H9 (cell line): Measurements from ENCODE around the gene C10orf120. TPM values are rescaled to one million over a fixed set of nuclear protein-coding genes. Genes with fewer than 3 reads are reported as not detected.

Source experiments
- DNase-seq: peaks from one replicate; pipeline ENCODE4 v3.0.0-alpha.2; 2017
- H2AFZ ChIP-seq: one replicate; pipeline ENCODE4 v1.6.1; 2013; ENCODE audit warnings: mild to moderate bottlenecking, low read length, control low read depth, moderate library complexity
- H2AK5ac ChIP-seq: 2 replicates; pipeline ENCODE4 v1.6.1; 2013; ENCODE audit warnings: low read length, control low read depth, mixed read lengths; ENCODE audit not compliant: insufficient read length
- H2BK120ac ChIP-seq: one replicate; pipeline ENCODE4 v1.6.1; 2013; ENCODE audit warnings: low read depth, mild to moderate bottlenecking, low read length, control low read depth, inconsistent platforms; ENCODE audit not compliant: poor library complexity, severe bottlenecking
- H2BK12ac ChIP-seq: 2 replicates; pipeline ENCODE4 v1.6.1; 2013; ENCODE audit warnings: low read length, control low read depth, mixed read lengths, low read depth; ENCODE audit not compliant: insufficient read length
- H2BK15ac ChIP-seq: 2 replicates; pipeline ENCODE4 v1.6.1; 2013; ENCODE audit warnings: low read depth, low read length, control low read depth
- H2BK20ac ChIP-seq: one replicate; pipeline ENCODE4 v1.6.1; 2013; ENCODE audit warnings: low read depth, mild to moderate bottlenecking, low read length, control low read depth, inconsistent platforms; ENCODE audit not compliant: poor library complexity, severe bottlenecking
- H2BK5ac ChIP-seq: 2 replicates; pipeline ENCODE4 v1.6.1; 2013; ENCODE audit warnings: low read length, control low read depth, mixed read lengths; ENCODE audit not compliant: insufficient read length
- H3K14ac ChIP-seq: 2 replicates; pipeline ENCODE4 v1.6.1; 2013; ENCODE audit warnings: low read length, control low read depth; ENCODE audit not compliant: insufficient read depth
- H3K18ac ChIP-seq: 2 replicates; pipeline ENCODE4 v1.6.1; 2013; ENCODE audit warnings: low read depth, mild to moderate bottlenecking, mixed read lengths, low read length, control low read depth; ENCODE audit not compliant: insufficient read length
- H3K23ac ChIP-seq: 2 replicates; pipeline ENCODE4 v1.6.1; 2013; ENCODE audit warnings: low read length, control low read depth, mixed read lengths, low read depth; ENCODE audit not compliant: insufficient read length
- H3K23me2 ChIP-seq: 2 replicates; pipeline ENCODE4 v1.6.1; 2013; ENCODE audit warnings: low read depth, mild to moderate bottlenecking, mixed read lengths, low read length, control low read depth; ENCODE audit not compliant: insufficient read length, poor library complexity, severe bottlenecking
- H3K27ac ChIP-seq: 2 replicates; pipeline ENCODE4 v1.5.1; 2013; ENCODE audit warnings: low read length, control low read depth, mixed read lengths, low read depth; ENCODE audit not compliant: insufficient read length
- H3K27me3 ChIP-seq: 2 replicates; pipeline ENCODE4 v1.6.1; 2013; ENCODE audit warnings: low read length, control low read depth, inconsistent platforms; ENCODE audit not compliant: insufficient read depth
- H3K4ac ChIP-seq: 2 replicates; pipeline ENCODE4 v1.6.1; 2013; ENCODE audit warnings: low read depth, mild to moderate bottlenecking, control low read depth, inconsistent platforms, low read length, moderate library complexity
- H3K4me1 ChIP-seq: 2 replicates; pipeline ENCODE4 v1.6.1; 2013; ENCODE audit warnings: low read length, control low read depth, inconsistent platforms; ENCODE audit not compliant: insufficient read depth
- H3K4me2 ChIP-seq: 2 replicates; pipeline ENCODE4 v1.6.1; 2013; ENCODE audit warnings: low read length, control low read depth, mixed read lengths; ENCODE audit not compliant: insufficient read length, insufficient read depth
- H3K56ac ChIP-seq: 2 replicates; pipeline ENCODE4 v1.6.1; 2013; ENCODE audit warnings: low read depth, mild to moderate bottlenecking, mixed read lengths, low read length, control low read depth; ENCODE audit not compliant: insufficient read length
- H3K79me1 ChIP-seq: 2 replicates; pipeline ENCODE4 v1.6.1; 2013; ENCODE audit warnings: low read depth, mild to moderate bottlenecking, moderate library complexity, low read length, control low read depth, inconsistent platforms; ENCODE audit not compliant: insufficient read depth, poor library complexity, severe bottlenecking
- H3K79me2 ChIP-seq: 2 replicates; pipeline ENCODE4 v1.6.1; 2013; ENCODE audit warnings: low read length, control low read depth, inconsistent platforms; ENCODE audit not compliant: insufficient read depth
- H3K9ac ChIP-seq: 2 replicates; pipeline ENCODE4 v1.6.1; 2013; ENCODE audit warnings: low read length, control low read depth, mixed read lengths; ENCODE audit not compliant: insufficient read length; ENCODE audit errors: extremely low read depth
- H3K9me3 ChIP-seq: one replicate; pipeline ENCODE4 v1.6.1; 2013; ENCODE audit warnings: low read depth, low read length, inconsistent platforms; ENCODE audit not compliant: control insufficient read depth
- H3T11ph ChIP-seq: one replicate; pipeline ENCODE4 v1.6.1; 2013; ENCODE audit warnings: mild to moderate bottlenecking, low read length, control low read depth, inconsistent platforms
- H4K20me1 ChIP-seq: one replicate; pipeline ENCODE4 v1.6.1; 2013; ENCODE audit not compliant: control insufficient read depth, insufficient read length, insufficient read depth
- H4K5ac ChIP-seq: 2 replicates; pipeline ENCODE4 v1.6.1; 2013; ENCODE audit warnings: low read depth, mild to moderate bottlenecking, mixed read lengths, low read length, control low read depth; ENCODE audit not compliant: insufficient read length
- H4K8ac ChIP-seq: replicated peaks from 2 replicates; pipeline ENCODE4 v1.6.1; 2013; ENCODE audit warnings: low read length, control low read depth, mixed read lengths, low read depth; ENCODE audit not compliant: insufficient read length
- H4K91ac ChIP-seq: 2 replicates; pipeline ENCODE4 v1.6.1; 2013; ENCODE audit warnings: low read depth, mild to moderate bottlenecking, moderate library complexity, mixed read lengths, low read length, control low read depth; ENCODE audit not compliant: insufficient read length
- H3K27ac Mint-ChIP-seq, 3 experiments: 2 replicates in 2 of 3; 3 replicates in 1 of 3; pipeline ENCODE4 v1.8.0; 2020 to 2021; ENCODE audit warnings: mixed read lengths in 3 of 3, mild to moderate bottlenecking in 1 of 3, moderate library complexity in 1 of 3
- H3K27me3 Mint-ChIP-seq: 2 replicates; pipeline ENCODE4 v1.8.0; 2021; ENCODE audit warnings: low read depth, mild to moderate bottlenecking, moderate library complexity, mixed read lengths
- H3K36me3 Mint-ChIP-seq, 3 experiments: 2 replicates in 2 of 3; 3 replicates in 1 of 3; pipeline ENCODE4 v1.8.0; 2020 to 2021; ENCODE audit warnings: low read depth in 3 of 3, mixed read lengths in 3 of 3; ENCODE audit not compliant: insufficient read depth in 1 of 3
- H3K4me1 Mint-ChIP-seq, 2 experiments: 2 replicates each; pipeline ENCODE4 v1.8.0; 2020; ENCODE audit warnings: mixed read lengths in 2 of 2
- H3K4me3 Mint-ChIP-seq, 2 experiments: 2 replicates in 1 of 2; 3 replicates in 1 of 2; pipeline ENCODE4 v1.8.0; 2020 to 2021; ENCODE audit warnings: mild to moderate bottlenecking in 2 of 2, mixed read lengths in 2 of 2, moderate library complexity in 1 of 2
- H3K9me3 Mint-ChIP-seq, 2 experiments: 2 replicates in 1 of 2; 3 replicates in 1 of 2; pipeline ENCODE4 v1.8.0; 2020; ENCODE audit warnings: mild to moderate bottlenecking in 2 of 2, mixed read lengths in 2 of 2, moderate library complexity in 1 of 2
- WGBS: extraction: QIAGEN DNeasy Blood & Tissue Kit; methylation state at CpG from one replicate; pipeline ENCODE4 v1.1.7; 2013; ENCODE audit warnings: missing lambda C conversion rate, low lambda C conversion rate, mixed read lengths; ENCODE audit not compliant: insufficient read length; ENCODE audit errors: extremely low coverage; 5-methylcytosine and 5-hydroxymethylcytosine counted together
- total RNA-seq: library from RNA; stranded (reverse); gene quantifications from 2 replicates; pipeline ENCODE4 v1.2.1, GENCODE V29; 2021
- TF ChIP-seq, protein P1 (sequence below): fragments of 200-600 bp; sonication (generic); conservative IDR thresholded peaks from 3 replicates; pipeline ENCODE4 v1.8.0; 2021; ENCODE audit warnings: antibody characterized with exemption, mild to moderate bottlenecking

C10orf120 gene
- total RNA-seq, 1 experiment from 2014 or later, result not detected

DNA sequence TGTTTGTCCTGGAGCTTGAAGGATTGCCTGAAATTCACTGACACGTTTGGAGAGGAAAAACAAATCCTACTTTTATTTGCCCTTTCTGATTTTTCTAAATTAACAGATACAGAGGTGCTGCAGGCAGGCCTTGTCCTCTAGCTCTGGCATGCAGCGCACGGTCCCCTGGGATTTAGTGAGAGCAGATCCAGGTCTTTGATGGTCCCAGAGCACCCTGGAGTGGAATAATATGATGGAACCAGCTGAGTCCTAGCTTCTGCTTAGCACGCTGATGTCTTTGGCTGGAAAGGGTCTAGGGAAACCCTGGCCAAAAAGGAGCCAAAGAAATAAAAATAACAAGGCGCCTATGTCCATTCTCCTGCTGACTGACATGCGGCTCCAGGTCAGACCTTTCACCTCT, 40.5 kb downstream of the C10orf120 start:
- no peaks in the 10 kb centered on the region for H3K79me1 ChIP-seq
- H2BK15ac ChIP-seq, result no peak overlapping the region
- no peak overlapping the region for H2BK12ac ChIP-seq
- H3K27me3 ChIP-seq, result no peaks in the 10 kb centered on the region
- H3K18ac ChIP-seq, result no peak overlapping the region
- no peaks in the 10 kb centered on the region for H3K36me3 Mint-ChIP-seq
- no peak overlapping the region for H2AK5ac ChIP-seq
- no peaks in the 10 kb centered on the region for H3K23me2 ChIP-seq
- H3K9me3 ChIP-seq, result no peaks in the 10 kb centered on the region
- no peak overlapping the region for H3T11ph ChIP-seq
- H3K27me3 Mint-ChIP-seq, result peaks cover 11% of the 10 kb centered on the region
- no peak overlapping the region for H3K56ac ChIP-seq
- no peak overlapping the region for H3K14ac ChIP-seq
- H4K5ac ChIP-seq, result no peak overlapping the region
- no peak overlapping the region for H3K4me2 ChIP-seq
- H2BK120ac ChIP-seq, result no peak overlapping the region
- H2BK20ac ChIP-seq, result no peak overlapping the region
- H3K27ac Mint-ChIP-seq, result no peak overlapping the region
- WGBS, result no CpG with 5 or more reads among the region's 6 CpGs
- no peak overlapping the region for H3K9ac ChIP-seq
- TF ChIP-seq, protein P1, sequence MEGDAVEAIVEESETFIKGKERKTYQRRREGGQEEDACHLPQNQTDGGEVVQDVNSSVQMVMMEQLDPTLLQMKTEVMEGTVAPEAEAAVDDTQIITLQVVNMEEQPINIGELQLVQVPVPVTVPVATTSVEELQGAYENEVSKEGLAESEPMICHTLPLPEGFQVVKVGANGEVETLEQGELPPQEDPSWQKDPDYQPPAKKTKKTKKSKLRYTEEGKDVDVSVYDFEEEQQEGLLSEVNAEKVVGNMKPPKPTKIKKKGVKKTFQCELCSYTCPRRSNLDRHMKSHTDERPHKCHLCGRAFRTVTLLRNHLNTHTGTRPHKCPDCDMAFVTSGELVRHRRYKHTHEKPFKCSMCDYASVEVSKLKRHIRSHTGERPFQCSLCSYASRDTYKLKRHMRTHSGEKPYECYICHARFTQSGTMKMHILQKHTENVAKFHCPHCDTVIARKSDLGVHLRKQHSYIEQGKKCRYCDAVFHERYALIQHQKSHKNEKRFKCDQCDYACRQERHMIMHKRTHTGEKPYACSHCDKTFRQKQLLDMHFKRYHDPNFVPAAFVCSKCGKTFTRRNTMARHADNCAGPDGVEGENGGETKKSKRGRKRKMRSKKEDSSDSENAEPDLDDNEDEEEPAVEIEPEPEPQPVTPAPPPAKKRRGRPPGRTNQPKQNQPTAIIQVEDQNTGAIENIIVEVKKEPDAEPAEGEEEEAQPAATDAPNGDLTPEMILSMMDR, result no peak
- H2AFZ ChIP-seq, result no peak overlapping the region
- peaks cover 3 to 4% of the 10 kb centered on the region in 2 experiments; a peak in 1 of 4 replicates for H3K4me1 Mint-ChIP-seq
- no peaks in the 10 kb centered on the region for H3K79me2 ChIP-seq
- H3K4ac ChIP-seq, result no peak overlapping the region
- no peak overlapping the region for H3K23ac ChIP-seq
- no peak overlapping the region for H3K4me3 Mint-ChIP-seq
- H4K91ac ChIP-seq, result no peak overlapping the region
- H2BK5ac ChIP-seq, result no peak overlapping the region
- no peak overlapping the region for H4K8ac ChIP-seq
- no peaks in the 10 kb centered on the region for H3K4me1 ChIP-seq
- no peak overlapping the region for H3K27ac ChIP-seq
- H4K20me1 ChIP-seq, result no peaks in the 10 kb centered on the region
- no peak for DNase-seq
- no peaks in the 10 kb centered on the region for H3K9me3 Mint-ChIP-seq
